Measurements from ENCODE around the gene MAP3K5. TPM values are rescaled to one million over a fixed set of nuclear protein-coding genes. Genes with fewer than 3 reads are reported as not detected.

The MAP3K5 gene
- total and polyA plus RNA-seq, 2 donors (not counting 3 experiments of a cell fraction or from before 2014, with no cell fraction given) = 1.5 to 7.0 TPM

- Histone ChIP-seq H3K36me3 (ENCODE audit: control insufficient read depth in 2 of 2, extremely low read depth in 1 of 2, insufficient read depth in 2 of 2, low read length in 2 of 2) (no peaks in the 10 kb centered on the region), H3K27ac (ENCODE audit: insufficient read depth, low read depth, low read length) (no peak overlapping the region), H3K4me3 (replicated peaks in 1 of 3; ENCODE audit: insufficient read depth in 1 of 3, low read depth in 1 of 3, low read length in 3 of 3) (no peak overlapping the region), H3K79me2 (ENCODE audit: control insufficient read depth, insufficient read depth, low read length) (no peaks in the 10 kb centered on the region), H2AFZ (ENCODE audit: low read depth, low read length) (no peak overlapping the region), H3K9me1 (replicated peaks; ENCODE audit: control insufficient read depth, extremely low read depth, insufficient read depth, low read length) (no peaks in the 10 kb centered on the region), H3K27me3 (ENCODE audit: control insufficient read depth in 2 of 2, insufficient read depth in 2 of 2, low read length in 2 of 2) (peaks cover 7 to 14% of the 10 kb centered on the region in 2 experiments), H3K4me1 (ENCODE audit: control insufficient read depth, extremely low read depth, insufficient read depth, low read length) (no peaks in the 10 kb centered on the region), H3K9me3 (replicated peaks; ENCODE audit: control insufficient read depth, insufficient read depth, low read length) (no peaks in the 10 kb centered on the region), H3K9ac (replicated peaks; ENCODE audit: extremely low read depth, insufficient read depth, low read length) (no peak overlapping the region), H3K4me2 (ENCODE audit: insufficient read depth, low read length) (no peak overlapping the region), H4K20me1 (replicated peaks; ENCODE audit: control insufficient read depth, extremely low read depth, insufficient read depth, low read length) (no peaks in the 10 kb centered on the region)
- CTCF ChIA-PET = interaction anchor here (0.8 to 1.1 kb wide), 2 partner anchors 15 to 17 kb away, joined by 3 to 6 read pairs; no protein-coding TSS in a partner anchor
- dilution Hi-C loops (cut with MboI; ENCODE audit: extremely low pct_ligation_motif_present, low sequenced_read_pairs) = no loop called here
- no peak for FAIRE-seq
- POLR2A ChIA-PET = no interaction called here
- DNase-seq (ENCODE audit: low read depth, low spot score) = no peak
- no TSS peak for BruUV-seq (replicated peaks)
- intact Hi-C loops (cut with micrococcal nuclease) = no loop called here
- TF ChIP-seq CTCF (IDR thresholded peaks at IDR 0.05; ENCODE audit: extremely low read depth in 1 of 2, insufficient read depth in 1 of 2, low read depth in 1 of 2, low read length in 2 of 2) (no peak), MAX (IDR thresholded peaks at IDR 0.05; ENCODE audit: insufficient read depth, insufficient read length) (no peak), JUN (IDR thresholded peaks at IDR 0.05; ENCODE audit: borderline replicate concordance, insufficient read depth, insufficient read length, low read depth) (no peak)
These were observed 260.2 kb downstream of the MAP3K5 start for GRCh38 chr6:136532030-136532429.

- DNase-seq (ENCODE audit: low read depth, low spot score) = no peak
- Histone ChIP-seq H3K9ac (replicated peaks; ENCODE audit: extremely low read depth, insufficient read depth, low read length) (no peak overlapping the region), H3K4me3 (replicated peaks in 1 of 3; ENCODE audit: insufficient read depth in 1 of 3, low read depth in 1 of 3, low read length in 3 of 3) (no peak overlapping the region), H2AFZ (ENCODE audit: low read depth, low read length) (no peak overlapping the region), H3K4me1 (ENCODE audit: control insufficient read depth, extremely low read depth, insufficient read depth, low read length) (no peaks in the 10 kb centered on the region), H3K9me1 (replicated peaks; ENCODE audit: control insufficient read depth, extremely low read depth, insufficient read depth, low read length) (no peaks in the 10 kb centered on the region), H3K4me2 (ENCODE audit: insufficient read depth, low read length) (no peak overlapping the region), H3K79me2 (ENCODE audit: control insufficient read depth, insufficient read depth, low read length) (no peaks in the 10 kb centered on the region), H3K27ac (ENCODE audit: insufficient read depth, low read depth, low read length) (no peak overlapping the region), H3K9me3 (replicated peaks; ENCODE audit: control insufficient read depth, insufficient read depth, low read length) (no peaks in the 10 kb centered on the region), H3K27me3 (ENCODE audit: control insufficient read depth in 2 of 2, insufficient read depth in 2 of 2, low read length in 2 of 2) (peaks cover 10 to 18% of the 10 kb centered on the region in 2 experiments), H4K20me1 (replicated peaks; ENCODE audit: control insufficient read depth, extremely low read depth, insufficient read depth, low read length) (no peaks in the 10 kb centered on the region), H3K36me3 (ENCODE audit: control insufficient read depth in 2 of 2, extremely low read depth in 1 of 2, insufficient read depth in 2 of 2, low read length in 2 of 2) (no peaks in the 10 kb centered on the region)
- FAIRE-seq = no peak
- intact Hi-C loops (cut with micrococcal nuclease) (no loop called here), dilution Hi-C loops (cut with MboI; ENCODE audit: extremely low pct_ligation_motif_present, low sequenced_read_pairs) (no loop called here)
- no peak for TF ChIP-seq GATA2 (IDR thresholded peaks at IDR 0.05; ENCODE audit: insufficient read depth, insufficient read length, low read depth, low read length)
- CTCF ChIA-PET = interaction anchor here (1.2 kb wide), 1 partner anchor 20 kb away, joined by 3 read pairs; the partner anchor contains the start of gene MAP7
- POLR2A ChIA-PET = no interaction called here
- no TSS peak for BruUV-seq (replicated peaks)
These were observed 262.6 kb downstream of the MAP3K5 start for GRCh38 chr6:136529710-136530109.

All from endothelial cell of umbilical vein (primary cell).